Mesendoderm (in vitro differentiated cells): ENCODE results near the gene SPSB1.
A peak's percentile ranks its signal among the peaks of the same experiment; 100 is the strongest.
"Not testable (repeated sequence)": the region's sequence is repeated elsewhere in the genome, so short reads cannot be mapped to it uniquely, and the experiment has no call there.

Source experiments
- DNase-seq: peaks from one replicate; pipeline ENCODE4 v3.0.0; 2013
- H2AK5ac ChIP-seq: 2 replicates; pipeline ENCODE4 v1.6.1; 2013; ENCODE audit warnings: low read length, inconsistent platforms
- H2BK120ac ChIP-seq: 2 replicates; pipeline ENCODE4 v1.6.1; 2013; ENCODE audit warnings: low read depth, mild to moderate bottlenecking, low read length, moderate library complexity, mixed read lengths
- H2BK15ac ChIP-seq: replicated peaks from 2 replicates; pipeline ENCODE4 v1.6.1; 2013; ENCODE audit warnings: low read depth, mild to moderate bottlenecking, moderate library complexity
- H2BK5ac ChIP-seq: 2 replicates; pipeline ENCODE4 v1.6.1; 2013; ENCODE audit warnings: low read length, inconsistent platforms
- H3K18ac ChIP-seq: 2 replicates; pipeline ENCODE4 v1.6.1; 2013; ENCODE audit warnings: mild to moderate bottlenecking, low read length, mixed read lengths
- H3K23ac ChIP-seq: one replicate; pipeline ENCODE4 v1.6.1; 2013; ENCODE audit warnings: low read length
- H3K27ac ChIP-seq: 2 replicates; pipeline ENCODE4 v1.5.1; 2013; ENCODE audit warnings: low read depth, mild to moderate bottlenecking, inconsistent platforms, low read length, moderate library complexity
- H3K27me3 ChIP-seq: 2 replicates; pipeline ENCODE4 v1.6.1; 2013; ENCODE audit warnings: low read length, control low read depth, mild to moderate bottlenecking, inconsistent platforms; ENCODE audit not compliant: insufficient read depth, poor library complexity
- H3K36me3 ChIP-seq: 2 replicates; pipeline ENCODE4 v1.6.1; 2013; ENCODE audit warnings: low read length, inconsistent platforms; ENCODE audit not compliant: control insufficient read depth, insufficient read depth
- H3K4ac ChIP-seq: one replicate; pipeline ENCODE4 v1.6.1; 2013; ENCODE audit warnings: low read depth, mild to moderate bottlenecking, low read length, moderate library complexity
- H3K4me1 ChIP-seq: 2 replicates; pipeline ENCODE4 v1.6.1; 2013; ENCODE audit warnings: low read depth, low read length, inconsistent platforms; ENCODE audit not compliant: control insufficient read depth
- H3K4me2 ChIP-seq: 2 replicates; pipeline ENCODE4 v1.6.1; 2013; ENCODE audit warnings: low read length
- H3K4me3 ChIP-seq: 2 replicates; pipeline ENCODE4 v1.5.1; 2013; ENCODE audit warnings: mild to moderate bottlenecking, low read length
- H3K56ac ChIP-seq: one replicate; pipeline ENCODE4 v1.6.1; 2013; ENCODE audit warnings: low read length
- H3K79me1 ChIP-seq: 2 replicates; pipeline ENCODE4 v1.6.1; 2013; ENCODE audit warnings: low read length, inconsistent platforms
- H3K79me2 ChIP-seq: 2 replicates; pipeline ENCODE4 v1.6.1; 2013; ENCODE audit warnings: mild to moderate bottlenecking, low read length; ENCODE audit not compliant: control insufficient read depth, insufficient read depth
- H3K9ac ChIP-seq: 2 replicates; pipeline ENCODE4 v1.6.1; 2013; ENCODE audit warnings: low read length, inconsistent platforms
- H4K5ac ChIP-seq: one replicate; pipeline ENCODE4 v1.6.1; 2013; ENCODE audit warnings: low read length
- H4K8ac ChIP-seq: one replicate; pipeline ENCODE4 v1.6.1; 2013; ENCODE audit warnings: low read depth, mild to moderate bottlenecking, control low read depth, low read length, moderate library complexity
- WGBS: extraction: QIAGEN DNeasy Blood & Tissue Kit; methylation state at CpG from one replicate; pipeline ENCODE4 v1.1.7; 2013; ENCODE audit warnings: low lambda C conversion rate, missing lambda C conversion rate; ENCODE audit not compliant: insufficient coverage; ENCODE audit errors: extremely low coverage; 5-methylcytosine and 5-hydroxymethylcytosine counted together

SPSB1 gene

GRCh38 chr1:9380711-9381110 is 88.0 kb downstream of the SPSB1 start:
- WGBS: no CpG with 5 or more reads among the region's 6 CpGs

GRCh38 chr1:9382643-9383491 is 90.2 kb downstream of the SPSB1 start:
- no peak overlapping the region for H2AK5ac ChIP-seq
- H3K4ac ChIP-seq: no peak overlapping the region
- no peak overlapping the region for H2BK5ac ChIP-seq
- H4K8ac ChIP-seq: no peak overlapping the region
- H3K23ac ChIP-seq: no peak overlapping the region
- DNase-seq: no peak
- H3K4me1 ChIP-seq: no peaks in the 10 kb centered on the region
- H3K4me3 ChIP-seq: no peak overlapping the region
- no peak overlapping the region for H3K4me2 ChIP-seq
- H3K36me3 ChIP-seq: no peaks in the 10 kb centered on the region
- no peak overlapping the region for H2BK120ac ChIP-seq
- no peaks in the 10 kb centered on the region for H3K27me3 ChIP-seq
- no peaks in the 10 kb centered on the region for H3K79me2 ChIP-seq
- H3K18ac ChIP-seq: no peak overlapping the region
- no peaks in the 10 kb centered on the region for H3K79me1 ChIP-seq
- WGBS: no CpG with 5 or more reads among the region's 20 CpGs
- H3K27ac ChIP-seq: no peak overlapping the region
- no peak overlapping the region for H3K9ac ChIP-seq
- no peak overlapping the region for H4K5ac ChIP-seq
- no peak overlapping the region for H2BK15ac ChIP-seq
- H3K56ac ChIP-seq: no peak overlapping the region

More at GRCh38 chr1:9380711-9381110, 88.0 kb downstream of the SPSB1 start:
- no peak overlapping the region for H4K8ac ChIP-seq
- H2BK5ac ChIP-seq: no peak overlapping the region
- no peak overlapping the region for H3K9ac ChIP-seq
- H3K4me1 ChIP-seq: no peaks in the 10 kb centered on the region
- H3K4me2 ChIP-seq: no peak overlapping the region
- no peak overlapping the region for H3K27ac ChIP-seq
- H3K27me3 ChIP-seq: no peaks in the 10 kb centered on the region
- H3K56ac ChIP-seq: no peak overlapping the region
- H3K4ac ChIP-seq: no peak overlapping the region
- H4K5ac ChIP-seq: no peak overlapping the region
- no peaks in the 10 kb centered on the region for H3K79me2 ChIP-seq
- no peaks in the 10 kb centered on the region for H3K36me3 ChIP-seq
- H3K79me1 ChIP-seq: no peaks in the 10 kb centered on the region
- no peak overlapping the region for H3K4me3 ChIP-seq
- H3K23ac ChIP-seq: no peak overlapping the region
- H2BK15ac ChIP-seq: no peak overlapping the region
- no peak overlapping the region for H2AK5ac ChIP-seq
- DNase-seq: no peak
- H2BK120ac ChIP-seq: no peak overlapping the region
- H3K18ac ChIP-seq: no peak overlapping the region

GRCh38 chr1:9384128-9384527 is 91.4 kb downstream of the SPSB1 start:
- no peak overlapping the region for H3K18ac ChIP-seq
- H4K5ac ChIP-seq: no peak overlapping the region
- H3K9ac ChIP-seq: no peak overlapping the region
- no CpG with 5 or more reads among the region's 7 CpGs for WGBS
- H3K79me1 ChIP-seq: no peaks in the 10 kb centered on the region
- no peak overlapping the region for H3K56ac ChIP-seq
- no peak overlapping the region for H2BK120ac ChIP-seq
- H2BK15ac ChIP-seq: no peak overlapping the region
- no peak overlapping the region for H4K8ac ChIP-seq
- H3K36me3 ChIP-seq: no peaks in the 10 kb centered on the region
- H3K27ac ChIP-seq: no peak overlapping the region
- H3K79me2 ChIP-seq: no peaks in the 10 kb centered on the region
- H3K23ac ChIP-seq: peak overlapping the region; percentile 45
- H3K4me3 ChIP-seq: no peak overlapping the region
- DNase-seq: no peak
- H2AK5ac ChIP-seq: no peak overlapping the region
- no peak overlapping the region for H3K4me2 ChIP-seq
- no peak overlapping the region for H2BK5ac ChIP-seq
- no peaks in the 10 kb centered on the region for H3K4me1 ChIP-seq
- no peaks in the 10 kb centered on the region for H3K27me3 ChIP-seq
- H3K4ac ChIP-seq: no peak overlapping the region

- Histone ChIP-seq H3K56ac (no peak overlapping the region), H2BK15ac (no peak overlapping the region), H3K27me3 (no peaks in the 10 kb centered on the region), H3K4me3 (no peak overlapping the region), H3K27ac (no peak overlapping the region), H3K18ac (no peak overlapping the region), H4K8ac (no peak overlapping the region), H3K79me2 (no peaks in the 10 kb centered on the region), H3K4me2 (no peak overlapping the region), H3K4me1 (no peaks in the 10 kb centered on the region), H4K5ac (no peak overlapping the region), H3K4ac (no peak overlapping the region), H3K9ac (no peak overlapping the region), H3K36me3 (no peaks in the 10 kb centered on the region), H3K23ac (no peak overlapping the region), H2BK5ac (no peak overlapping the region), H2BK120ac (no peak overlapping the region), H3K79me1 (no peaks in the 10 kb centered on the region), H2AK5ac (no peak overlapping the region)
- WGBS: no CpG with 5 or more reads among the region's 18 CpGs
- no peak for DNase-seq
Measured at GRCh38 chr1:9384751-9385245, 92.1 kb downstream of the SPSB1 start.

- peak overlapping the region; percentile 15 for H3K56ac ChIP-seq
- H3K23ac ChIP-seq, H4K8ac ChIP-seq, H3K4me1 ChIP-seq, DNase-seq, H4K5ac ChIP-seq, H3K4me2 ChIP-seq, H2BK120ac ChIP-seq, H2BK15ac ChIP-seq, H3K79me1 ChIP-seq, H3K27ac ChIP-seq, H2AK5ac ChIP-seq, H3K18ac ChIP-seq, H3K27me3 ChIP-seq, H3K9ac ChIP-seq, H3K4me3 ChIP-seq, H3K4ac ChIP-seq, H3K79me2 ChIP-seq, H3K36me3 ChIP-seq, H2BK5ac ChIP-seq: not testable (repeated sequence)
- no CpG with 5 or more reads among the region's 10 CpGs for WGBS
Measured at GRCh38 chr1:9385392-9385791, 92.7 kb downstream of the SPSB1 start.
